ENCODE data around the gene BDKRB2. TPM values are rescaled to one million over a fixed set of nuclear protein-coding genes. Genes with fewer than 3 reads are reported as not detected.

The BDKRB2 gene
- total RNA-seq, 1 donor from 2014 or later: 3.2 TPM

DNA sequence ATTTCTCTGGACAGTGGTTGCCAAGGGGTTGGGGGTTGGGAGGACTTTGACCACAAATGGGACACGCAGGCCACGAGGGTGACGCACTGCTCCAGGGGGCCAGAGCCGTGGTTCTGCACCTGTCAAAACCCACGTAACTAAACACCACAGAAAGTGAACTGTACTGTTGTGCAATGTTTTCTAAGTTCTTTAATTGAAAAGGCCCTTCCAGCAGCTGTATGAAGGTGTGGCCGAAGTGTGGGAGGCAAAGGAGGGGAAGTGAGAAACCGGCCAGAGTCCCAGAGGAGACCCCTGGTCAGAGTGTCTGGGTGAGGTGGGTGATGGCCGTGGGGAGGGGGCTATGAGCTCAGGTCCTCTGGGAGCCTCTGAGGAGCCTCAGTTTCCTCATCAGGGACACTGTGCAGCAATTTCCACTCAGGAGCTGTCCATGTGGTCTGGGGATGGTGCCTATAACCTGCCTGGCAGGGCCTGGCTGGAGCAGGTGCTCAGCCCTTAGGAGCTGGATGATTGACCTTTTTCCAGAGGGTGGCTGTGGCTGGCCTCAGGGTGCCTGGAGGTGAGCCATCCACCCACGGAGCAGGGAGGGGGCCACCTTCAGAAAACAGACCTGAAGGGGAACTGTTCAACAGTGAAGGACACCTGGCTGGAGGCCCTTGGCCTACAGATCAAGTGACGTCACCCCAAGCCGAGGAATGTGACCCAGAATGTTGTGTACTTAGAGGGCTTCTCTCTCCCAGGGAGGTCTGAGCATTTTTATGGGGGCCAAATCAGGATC, 9.8 kb upstream of the BDKRB2 start:
- no peak for DNase-seq (ENCODE audit: low read depth)
- Histone ChIP-seq H3K36me3 (ENCODE audit: control insufficient read depth, insufficient read depth, low read length) (no peaks in the 10 kb centered on the region), H3K4me3 (ENCODE audit: low read depth, low read length) (no peak overlapping the region), H3K27me3 (ENCODE audit: control insufficient read depth, insufficient read depth, low read length) (no peaks in the 10 kb centered on the region)
- FAIRE-seq: no peak
- TF ChIP-seq, protein P1, sequence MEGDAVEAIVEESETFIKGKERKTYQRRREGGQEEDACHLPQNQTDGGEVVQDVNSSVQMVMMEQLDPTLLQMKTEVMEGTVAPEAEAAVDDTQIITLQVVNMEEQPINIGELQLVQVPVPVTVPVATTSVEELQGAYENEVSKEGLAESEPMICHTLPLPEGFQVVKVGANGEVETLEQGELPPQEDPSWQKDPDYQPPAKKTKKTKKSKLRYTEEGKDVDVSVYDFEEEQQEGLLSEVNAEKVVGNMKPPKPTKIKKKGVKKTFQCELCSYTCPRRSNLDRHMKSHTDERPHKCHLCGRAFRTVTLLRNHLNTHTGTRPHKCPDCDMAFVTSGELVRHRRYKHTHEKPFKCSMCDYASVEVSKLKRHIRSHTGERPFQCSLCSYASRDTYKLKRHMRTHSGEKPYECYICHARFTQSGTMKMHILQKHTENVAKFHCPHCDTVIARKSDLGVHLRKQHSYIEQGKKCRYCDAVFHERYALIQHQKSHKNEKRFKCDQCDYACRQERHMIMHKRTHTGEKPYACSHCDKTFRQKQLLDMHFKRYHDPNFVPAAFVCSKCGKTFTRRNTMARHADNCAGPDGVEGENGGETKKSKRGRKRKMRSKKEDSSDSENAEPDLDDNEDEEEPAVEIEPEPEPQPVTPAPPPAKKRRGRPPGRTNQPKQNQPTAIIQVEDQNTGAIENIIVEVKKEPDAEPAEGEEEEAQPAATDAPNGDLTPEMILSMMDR (IDR thresholded peaks at IDR 0.05; ENCODE audit: insufficient read depth, low read length, severe bottlenecking): no peak

GRCh38 chr14:96195441-96196081, 9.1 kb upstream of the BDKRB2 start:
- TF ChIP-seq, protein P1 (IDR thresholded peaks at IDR 0.05; ENCODE audit: insufficient read depth, low read length, severe bottlenecking): no peak

GRCh38 chr14:96197163-96197852, 7.3 kb upstream of the BDKRB2 start:
- TF ChIP-seq, protein P1 (IDR thresholded peaks at IDR 0.05; ENCODE audit: insufficient read depth, low read length, severe bottlenecking): no peak
- no peaks in the 10 kb centered on the region for H3K27me3 ChIP-seq (ENCODE audit: control insufficient read depth, insufficient read depth, low read length)
- no peaks in the 10 kb centered on the region for H3K36me3 ChIP-seq (ENCODE audit: control insufficient read depth, insufficient read depth, low read length)
- FAIRE-seq (no peak), DNase-seq (ENCODE audit: low read depth) (no peak)
- H3K4me3 ChIP-seq (ENCODE audit: low read depth, low read length): no peak overlapping the region

More at GRCh38 chr14:96195441-96196081, 9.1 kb upstream of the BDKRB2 start:
- no peaks in the 10 kb centered on the region for H3K27me3 ChIP-seq (ENCODE audit: control insufficient read depth, insufficient read depth, low read length)
- no peaks in the 10 kb centered on the region for H3K36me3 ChIP-seq (ENCODE audit: control insufficient read depth, insufficient read depth, low read length)
- DNase-seq (ENCODE audit: low read depth): peak; percentile 18
- no peak for FAIRE-seq
- H3K4me3 ChIP-seq (ENCODE audit: low read depth, low read length): no peak overlapping the region

GRCh38 chr14:96197969-96198368, 6.7 kb upstream of the BDKRB2 start:
- Histone ChIP-seq H3K27me3 (ENCODE audit: control insufficient read depth, insufficient read depth, low read length) (no peaks in the 10 kb centered on the region), H3K36me3 (ENCODE audit: control insufficient read depth, insufficient read depth, low read length) (no peaks in the 10 kb centered on the region), H3K4me3 (ENCODE audit: low read depth, low read length) (no peak overlapping the region)
- DNase-seq (ENCODE audit: low read depth): no peak
- TF ChIP-seq, protein P1 (IDR thresholded peaks at IDR 0.05; ENCODE audit: insufficient read depth, low read length, severe bottlenecking): no peak
- no peak for FAIRE-seq

GRCh38 chr14:96198430-96199130, 6.1 kb upstream of the BDKRB2 start:
- DNase-seq (ENCODE audit: low read depth): no peak
- no peaks in the 10 kb centered on the region for H3K36me3 ChIP-seq (ENCODE audit: control insufficient read depth, insufficient read depth, low read length)
- no peak overlapping the region for H3K4me3 ChIP-seq (ENCODE audit: low read depth, low read length)
- TF ChIP-seq, protein P1 (IDR thresholded peaks at IDR 0.05; ENCODE audit: insufficient read depth, low read length, severe bottlenecking): no peak
- no peaks in the 10 kb centered on the region for H3K27me3 ChIP-seq (ENCODE audit: control insufficient read depth, insufficient read depth, low read length)
- no peak for FAIRE-seq
